GM12801 (cell line): ENCODE data around the gene COBL.

Source experiments
- CTCF ChIP-seq: IDR thresholded peaks from one replicate; pipeline ENCODE4 v1.5.1; 2011; ENCODE audit warnings: control low read depth; ENCODE audit not compliant: insufficient read length; ENCODE audit errors: extremely low read depth

Gene COBL

DNA sequence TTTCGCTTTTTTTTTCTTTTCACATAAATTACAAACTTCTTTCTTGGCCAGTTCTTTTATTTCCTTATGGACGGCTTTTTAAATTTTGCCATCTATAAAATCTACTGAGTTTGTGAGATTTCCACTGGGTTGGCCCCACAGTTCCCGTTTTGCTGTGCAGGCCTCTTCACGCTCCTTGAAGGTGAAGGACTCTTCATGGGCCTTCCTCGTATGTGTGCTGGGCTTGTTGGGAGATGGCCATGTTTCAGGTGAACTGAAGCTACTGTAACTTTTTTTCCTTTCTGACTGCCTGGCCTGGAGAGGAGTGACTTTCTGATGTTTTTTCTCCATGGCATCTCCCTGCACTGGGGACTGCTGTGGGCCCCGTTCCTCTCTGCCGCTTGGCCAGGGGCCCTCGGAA lies 262.4 kb downstream of the COBL start:
- no peak for TF ChIP-seq CTCF

DNA sequence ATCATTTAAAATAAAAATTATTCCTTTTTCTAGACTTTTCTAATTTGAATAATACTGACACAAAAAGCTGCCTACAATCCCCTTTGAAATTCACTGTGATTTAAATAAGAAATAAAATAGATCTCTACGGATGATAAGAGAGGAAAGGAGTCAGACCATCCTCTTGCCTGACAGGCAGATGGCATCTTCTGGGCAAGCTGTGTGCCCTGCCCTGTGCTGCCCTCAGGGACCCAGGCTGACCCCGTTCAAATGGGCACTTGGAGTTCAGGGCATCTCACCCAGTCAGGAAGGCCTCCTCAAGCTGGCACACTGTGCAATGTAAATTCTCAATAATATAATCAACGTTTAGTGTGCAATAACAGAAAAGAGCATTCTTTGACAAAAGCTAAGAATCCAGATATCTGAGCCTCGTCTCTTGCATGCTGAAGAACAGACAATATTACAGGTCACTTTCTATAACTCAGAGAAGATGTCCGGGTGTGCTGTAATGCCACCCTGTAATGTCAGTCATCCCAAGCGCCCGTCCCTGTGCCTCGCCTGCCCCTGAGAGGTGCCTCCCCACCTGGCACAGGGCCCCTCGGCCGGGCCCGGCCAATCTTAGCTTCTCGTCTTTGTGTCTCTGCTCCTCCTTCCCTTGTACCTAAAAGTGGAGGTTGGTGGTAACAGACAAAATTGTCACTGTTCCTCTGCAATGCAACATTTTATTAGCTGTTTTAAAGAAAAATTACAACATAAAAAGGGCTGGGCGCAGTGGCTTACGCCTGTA lies 263.3 kb downstream of the COBL start:
- no peak for TF ChIP-seq CTCF

GRCh38 chr7:51046482-51046881 lies 270.1 kb downstream of the COBL start:
- no peak for TF ChIP-seq CTCF

DNA sequence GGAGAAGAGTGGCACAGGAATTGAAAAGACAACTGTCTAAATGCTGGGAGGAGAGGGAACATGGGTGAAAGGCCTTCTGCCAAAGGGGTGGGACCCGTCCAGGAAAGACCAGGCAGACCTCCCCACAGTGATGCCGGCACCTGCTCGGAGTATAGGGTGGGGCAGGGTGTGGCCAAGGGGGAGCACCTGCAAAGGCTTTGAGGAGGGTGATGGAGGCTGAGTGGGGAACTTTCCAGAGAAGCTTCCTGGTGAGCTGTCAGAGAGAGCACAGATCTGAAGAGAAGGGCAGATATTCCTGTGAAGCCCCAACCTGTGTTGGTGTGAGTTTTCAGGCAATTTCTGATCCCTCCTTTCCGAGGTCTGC lies 270.5 kb downstream of the COBL start:
- no peak for TF ChIP-seq CTCF

- TF ChIP-seq CTCF: no peak
These were observed 271.1 kb downstream of the COBL start for GRCh38 chr7:51045319-51046102.

DNA sequence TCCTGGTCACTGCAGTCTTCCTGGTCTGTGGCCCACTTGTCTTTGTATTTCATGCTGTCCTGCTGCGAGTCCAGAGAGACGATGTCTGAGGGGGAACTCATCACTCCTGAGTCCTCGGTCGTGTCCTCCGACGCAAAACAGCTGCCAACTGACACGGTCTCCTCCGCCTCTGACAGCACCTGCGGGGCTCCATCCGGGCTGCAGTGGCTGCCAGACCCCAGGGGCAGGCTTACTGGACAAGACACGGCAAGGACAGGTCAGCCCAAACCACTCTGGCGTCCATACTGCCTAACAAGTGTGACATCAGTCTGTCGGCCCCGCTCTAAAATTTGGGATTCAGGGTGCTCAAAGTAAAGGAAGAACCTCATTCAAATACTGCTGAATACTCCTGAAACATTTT lies 273.1 kb downstream of the COBL start:
- no peak for TF ChIP-seq CTCF

DNA sequence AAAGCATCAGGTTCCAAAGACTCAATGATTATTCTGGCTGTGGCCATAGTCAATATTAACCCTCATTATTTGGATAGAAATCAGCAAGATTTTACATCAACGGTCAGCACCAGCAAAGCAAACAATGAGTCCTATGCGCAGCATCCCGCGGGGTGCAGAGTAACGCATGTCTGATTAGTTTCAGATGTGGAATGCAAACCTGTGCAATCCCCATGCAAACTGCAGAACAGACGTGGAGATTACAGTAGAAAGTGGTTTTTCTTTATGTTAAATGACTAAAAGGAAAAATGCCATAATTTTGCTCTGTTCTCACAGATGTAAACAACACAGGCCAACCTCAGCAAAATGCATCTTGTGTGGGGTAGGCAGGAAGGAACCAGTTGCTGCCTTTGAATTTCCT lies 275.8 kb downstream of the COBL start:
- TF ChIP-seq CTCF: no peak
